Kidney (tissue), 22 donors: ENCODE results near the gene GOLGA5. TPM values are rescaled to one million over a fixed set of nuclear protein-coding genes. Genes with fewer than 3 reads are reported as not detected.
A peak's percentile ranks its signal among the peaks of the same experiment; 100 is the strongest.

Experiments
- DNase-seq, 5 donors: peaks; one replicate each; pipeline ENCODE4 v3.0.0-alpha.2; 2013 to 2020
- FAIRE-seq: peaks from 2 replicates; lab custom pipeline; 2012; peaks lifted over from hg19 to GRCh38; lab: Jason Lieb, UNC
- H3K27ac ChIP-seq, 2 donors: one replicate each; pipeline ENCODE4 v1.7.0; 2013; ENCODE audit warnings: low read depth in 2 of 2, low read length in 2 of 2, inconsistent platforms in 1 of 2
- H3K27me3 ChIP-seq: one replicate; pipeline ENCODE4 v1.7.1; 2013; ENCODE audit warnings: low read length, inconsistent platforms; ENCODE audit not compliant: control insufficient read depth, insufficient read depth
- H3K36me3 ChIP-seq, 3 donors: one replicate each; pipeline versions ENCODE4 v1.7.0 to v1.7.1; 2013; ENCODE audit warnings: low read length in 3 of 3, control low read depth in 1 of 3, inconsistent platforms in 1 of 3; ENCODE audit not compliant: insufficient read depth in 3 of 3, control insufficient read depth in 2 of 3
- H3K4me1 ChIP-seq, 3 donors: one replicate each; pipeline versions ENCODE4 v1.7.0 to v1.7.1; 2013; ENCODE audit warnings: low read length in 3 of 3, inconsistent platforms in 1 of 3, low read depth in 1 of 3; ENCODE audit not compliant: control insufficient read depth in 2 of 3, insufficient read depth in 2 of 3
- H3K4me3 ChIP-seq, 3 donors: one replicate each; pipeline versions ENCODE4 v1.7.0 to v1.8.1; 2013; ENCODE audit warnings: low read length in 3 of 3, control low read depth in 1 of 3, inconsistent platforms in 1 of 3
- H3K9ac ChIP-seq, 3 donors: one replicate each; pipeline versions ENCODE4 v1.7.0 to v1.7.1; 2013; ENCODE audit warnings: low read length in 3 of 3, control low read depth in 1 of 3, inconsistent platforms in 1 of 3
- H3K9me3 ChIP-seq, 3 donors: one replicate each; pipeline versions ENCODE4 v1.7.0 to v1.7.1; 2013; ENCODE audit warnings: low read length in 3 of 3, control low read depth in 1 of 3, inconsistent platforms in 1 of 3; ENCODE audit not compliant: control insufficient read depth in 2 of 3, insufficient read depth in 1 of 3
- intact Hi-C: fragments of 100-400 bp; cut with DNase I; formaldehyde crosslinking; loops from one replicate; pipeline ENCODE4 v1.11.1; 2022
- long read RNA-seq, 10 donors: library from polyadenylated mRNA in 1 of 10; unstranded in 1 of 10; transcript quantifications; one replicate each; pipeline ENCODE4 v2.0.0 and lab custom pipeline, GENCODE V29; 2021 to 2026
- polyA plus RNA-seq: library from polyadenylated mRNA; stranded (reverse); fragments of 350-450 nt; fragmentation: Illumina TruSeq; extraction: RNeasy Lipid Tissue Mini Kit (QIAGEN cat#74804); gene quantifications from one replicate; pipeline ENCODE4 v1.2.3, GENCODE V29; 2014; ENCODE audit warnings: low read depth, low replicate concordance; ENCODE audit not compliant: insufficient read depth
- total RNA-seq: library from RNA; stranded (reverse); fragmentation: NEBNext Ultra II Directional; extraction: Animal tissue kit (Norgen Biotek cat#: 25700); gene quantifications from one replicate; pipeline ENCODE4 v1.2.1, GENCODE V29; 2021
- TF ChIP-seq, protein P1 (sequence below): IDR thresholded peaks from 3 replicates; pipeline ENCODE4 v1.5.1; 2012; ENCODE audit warnings: mild to moderate bottlenecking, moderate library complexity, borderline replicate concordance; ENCODE audit not compliant: insufficient read depth; ENCODE audit errors: extremely low read depth
- donor health status: control.
- donor health status: control.
- donor health status: control.
- donor health status: control.
- donor health status: control.
- donor health status: DM: yes; HTN: yes; CAD: no.
- donor health status: Normal renal cell carcinoma (clear cell type).

Gene GOLGA5, protein sequence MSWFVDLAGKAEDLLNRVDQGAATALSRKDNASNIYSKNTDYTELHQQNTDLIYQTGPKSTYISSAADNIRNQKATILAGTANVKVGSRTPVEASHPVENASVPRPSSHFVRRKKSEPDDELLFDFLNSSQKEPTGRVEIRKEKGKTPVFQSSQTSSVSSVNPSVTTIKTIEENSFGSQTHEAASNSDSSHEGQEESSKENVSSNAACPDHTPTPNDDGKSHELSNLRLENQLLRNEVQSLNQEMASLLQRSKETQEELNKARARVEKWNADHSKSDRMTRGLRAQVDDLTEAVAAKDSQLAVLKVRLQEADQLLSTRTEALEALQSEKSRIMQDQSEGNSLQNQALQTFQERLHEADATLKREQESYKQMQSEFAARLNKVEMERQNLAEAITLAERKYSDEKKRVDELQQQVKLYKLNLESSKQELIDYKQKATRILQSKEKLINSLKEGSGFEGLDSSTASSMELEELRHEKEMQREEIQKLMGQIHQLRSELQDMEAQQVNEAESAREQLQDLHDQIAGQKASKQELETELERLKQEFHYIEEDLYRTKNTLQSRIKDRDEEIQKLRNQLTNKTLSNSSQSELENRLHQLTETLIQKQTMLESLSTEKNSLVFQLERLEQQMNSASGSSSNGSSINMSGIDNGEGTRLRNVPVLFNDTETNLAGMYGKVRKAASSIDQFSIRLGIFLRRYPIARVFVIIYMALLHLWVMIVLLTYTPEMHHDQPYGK
- 33.7 TPM for total RNA-seq
- 27.7 TPM for polyA plus RNA-seq
- long read RNA-seq, donor 1, partial matches to known transcripts = 0 of 2 reads
- long read RNA-seq, donor 1, other reads (novel, unspliced or antisense) = 0 of 2 reads
- long read RNA-seq, donor 2, partial matches to known transcripts = 19 of 23 reads
- long read RNA-seq, donor 2, other reads (novel, unspliced or antisense) = 0 of 23 reads
- long read RNA-seq, donor 3, transcript GOLGA5-201 (13 exons, 2,969 nt) = major isoform, 5 of 5 reads
- long read RNA-seq, donor 3, partial matches to known transcripts = 0 of 5 reads
- long read RNA-seq, donor 3, other reads (novel, unspliced or antisense) = 0 of 5 reads
- long read RNA-seq, donor 4, partial matches to known transcripts = 0 of 2 reads
- long read RNA-seq, donor 4, other reads (novel, unspliced or antisense) = 0 of 2 reads
- long read RNA-seq, donor 5 = 0 reads
- long read RNA-seq, donor 6, transcript GOLGA5-201 (13 exons, 2,969 nt) = major isoform, 6 of 14 reads
- long read RNA-seq, donor 6, partial matches to known transcripts = 8 of 14 reads
- long read RNA-seq, donor 6, other reads (novel, unspliced or antisense) = 0 of 14 reads
- long read RNA-seq, donor 7, transcript GOLGA5-201 (13 exons, 2,969 nt) = major isoform, 24 of 34 reads
- long read RNA-seq, donor 7, partial matches to known transcripts = 4 of 34 reads
- long read RNA-seq, donor 7, other reads (novel, unspliced or antisense) = 6 of 34 reads
- long read RNA-seq, donor 8, partial matches to known transcripts = 6 of 9 reads
- long read RNA-seq, donor 8, other reads (novel, unspliced or antisense) = 0 of 9 reads
- long read RNA-seq, donor 9, partial matches to known transcripts = 0 of 2 reads
- long read RNA-seq, donor 9, other reads (novel, unspliced or antisense) = 0 of 2 reads
- long read RNA-seq, donor 10, partial matches to known transcripts = 11 of 14 reads
- long read RNA-seq, donor 10, other reads (novel, unspliced or antisense) = 0 of 14 reads

DNA sequence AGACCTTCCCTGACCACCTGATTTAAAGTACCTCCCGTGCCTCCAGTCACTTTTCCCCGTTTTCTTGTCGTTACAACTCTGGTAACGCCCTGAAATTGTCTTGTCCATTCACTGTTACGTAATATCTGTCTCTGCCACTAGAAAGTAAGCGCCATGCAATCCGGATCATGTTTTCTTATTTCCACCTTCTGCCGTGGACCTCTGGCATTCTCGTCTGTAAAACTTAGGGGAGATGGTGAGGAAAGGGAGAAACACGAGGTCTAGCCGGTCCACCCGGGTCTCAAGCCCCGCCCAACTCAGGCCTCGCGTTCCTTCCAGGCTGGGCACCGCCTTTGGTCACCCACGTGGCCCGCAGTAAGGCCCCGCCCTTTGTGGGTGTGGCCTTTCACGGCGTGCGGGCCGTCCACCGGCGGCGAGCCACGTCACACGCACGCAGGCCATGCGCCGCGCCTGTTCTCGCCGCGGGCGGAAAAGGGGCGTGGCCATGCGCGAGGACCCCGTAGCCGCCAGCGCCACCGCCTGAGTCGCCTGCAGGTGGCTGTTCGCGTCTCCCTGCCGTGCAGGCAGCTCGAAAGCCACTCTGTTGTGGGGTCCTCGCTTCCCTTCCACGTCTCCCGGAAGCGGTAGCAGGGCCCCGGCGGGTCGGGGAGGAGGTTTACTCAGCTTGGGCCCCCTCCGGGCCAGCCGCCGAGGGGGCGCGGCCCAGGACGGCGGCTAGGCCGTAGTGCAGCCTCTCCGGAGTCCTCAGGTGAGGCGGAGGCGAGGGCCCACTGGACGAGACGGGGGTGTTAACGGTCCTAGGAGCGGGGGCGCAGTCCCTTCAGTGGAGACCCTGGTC, at the start of gene GOLGA5:
Gene GOLGA5, plus strand, starts transcription at position 597 of the 838 bp plus-strand sequence. CDS start 3,133 bp downstream, outside the sequence.
- H3K36me3 ChIP-seq = peaks cover 3 to 15% (median 5%) of the 10 kb centered on the region in 3 donors
- FAIRE-seq = peak; percentile 64
- TF ChIP-seq, protein P1, sequence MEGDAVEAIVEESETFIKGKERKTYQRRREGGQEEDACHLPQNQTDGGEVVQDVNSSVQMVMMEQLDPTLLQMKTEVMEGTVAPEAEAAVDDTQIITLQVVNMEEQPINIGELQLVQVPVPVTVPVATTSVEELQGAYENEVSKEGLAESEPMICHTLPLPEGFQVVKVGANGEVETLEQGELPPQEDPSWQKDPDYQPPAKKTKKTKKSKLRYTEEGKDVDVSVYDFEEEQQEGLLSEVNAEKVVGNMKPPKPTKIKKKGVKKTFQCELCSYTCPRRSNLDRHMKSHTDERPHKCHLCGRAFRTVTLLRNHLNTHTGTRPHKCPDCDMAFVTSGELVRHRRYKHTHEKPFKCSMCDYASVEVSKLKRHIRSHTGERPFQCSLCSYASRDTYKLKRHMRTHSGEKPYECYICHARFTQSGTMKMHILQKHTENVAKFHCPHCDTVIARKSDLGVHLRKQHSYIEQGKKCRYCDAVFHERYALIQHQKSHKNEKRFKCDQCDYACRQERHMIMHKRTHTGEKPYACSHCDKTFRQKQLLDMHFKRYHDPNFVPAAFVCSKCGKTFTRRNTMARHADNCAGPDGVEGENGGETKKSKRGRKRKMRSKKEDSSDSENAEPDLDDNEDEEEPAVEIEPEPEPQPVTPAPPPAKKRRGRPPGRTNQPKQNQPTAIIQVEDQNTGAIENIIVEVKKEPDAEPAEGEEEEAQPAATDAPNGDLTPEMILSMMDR = peak; percentile 2
- H3K9me3 ChIP-seq = peaks cover 1 to 11% (median 6%) of the 10 kb centered on the region in 3 donors
- H3K27ac ChIP-seq = peak within 1 kb of the TSS; percentile 77 to 85
- peak; percentile 98 to 99 (median 99) for DNase-seq
- H3K4me1 ChIP-seq = peaks cover 4 to 24% (median 9%) of the 10 kb centered on the region in 3 donors
- H3K27me3 ChIP-seq = no peaks in the 10 kb centered on the region
- intact Hi-C loops = no loop called here
- peak within 1 kb of the TSS; percentile 89 to 99 (median 93) for H3K9ac ChIP-seq
- peak within 1 kb of the TSS; percentile 91 to 96 (median 95) for H3K4me3 ChIP-seq

DNA sequence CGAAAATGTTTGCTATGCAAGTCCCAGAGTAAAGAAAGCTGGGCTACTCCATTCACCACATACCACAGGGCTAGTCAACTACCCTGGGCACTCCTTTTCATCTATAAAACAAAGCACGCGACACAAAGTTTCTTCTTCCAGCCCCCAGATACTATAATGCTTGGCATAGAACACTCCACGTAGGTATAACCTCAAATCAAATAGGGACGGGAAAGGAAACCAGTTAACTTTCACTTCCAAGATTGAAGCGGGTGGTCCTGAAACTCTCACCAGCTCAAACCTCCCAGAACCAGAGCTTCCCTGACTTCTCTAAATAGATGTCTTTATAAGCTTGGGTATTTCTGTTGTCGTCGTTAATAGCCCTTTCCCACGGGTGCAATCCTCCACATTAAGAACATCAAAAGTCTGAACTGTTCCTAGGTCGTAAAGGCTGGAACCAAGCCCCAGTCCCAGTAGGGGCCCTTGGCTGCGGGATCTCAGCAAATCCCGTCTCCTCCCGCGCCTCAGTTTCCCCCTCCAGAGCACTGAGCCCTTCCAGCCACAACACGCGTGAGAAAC, 46.3 kb upstream of the GOLGA5 start:
- Histone ChIP-seq H3K4me3 (peak overlapping the region; percentile 52 to 97 (median 67)), H3K4me1 (peaks cover 0 to 4% (median 0%) of the 10 kb centered on the region in 3 donors), H3K27me3 (no peaks in the 10 kb centered on the region), H3K36me3 (peaks cover 0 to under 1% (median 0%) of the 10 kb centered on the region in 3 donors), H3K9ac (peak overlapping the region; percentile 30 to 88 (median 56)), H3K9me3 (no peaks in the 10 kb centered on the region), H3K27ac (peak overlapping the region; percentile 81 to 85)
- FAIRE-seq (no peak), DNase-seq (peak in 3 of 5 donors; percentile 13 to 48 (median 45))
- intact Hi-C loops = no loop called here
- TF ChIP-seq, protein P1 = no peak
